ENCODE data around the gene MCC. TPM values are rescaled to one million over a fixed set of nuclear protein-coding genes. Genes with fewer than 3 reads are reported as not detected.

Gene MCC
- polyA plus RNA-seq, 1 donor (not counting 4 experiments of a cell fraction or from before 2014, with no cell fraction given) = 24.6 TPM

DNA sequence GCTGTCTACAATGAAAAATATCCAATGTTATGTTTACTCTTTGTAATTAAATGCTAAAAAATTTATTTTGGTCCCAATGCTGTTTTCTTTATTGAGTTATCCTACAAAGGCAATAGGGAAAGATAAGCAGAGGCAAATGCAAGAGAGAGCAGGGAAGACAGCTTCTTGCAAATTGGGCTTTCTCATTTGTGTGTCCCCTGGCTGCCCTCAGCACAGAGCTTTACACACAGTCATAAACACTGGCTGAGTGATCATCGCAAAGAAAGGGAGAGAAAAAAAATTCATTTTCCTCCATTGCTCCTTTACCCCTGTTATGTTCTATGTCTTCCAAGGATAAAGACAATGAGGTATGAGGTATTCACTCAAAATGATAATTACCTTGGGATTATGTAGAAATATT lies 51.1 kb downstream of the MCC start:
- Histone ChIP-seq H3K9me1 (ENCODE audit: control insufficient read depth, extremely low read depth, insufficient read depth, low read length) (no peaks in the 10 kb centered on the region), H3K79me2 (ENCODE audit: control insufficient read depth, insufficient read depth, low read length) (no peaks in the 10 kb centered on the region), H3K4me3 (ENCODE audit: control insufficient read depth in 2 of 3, extremely low read depth in 1 of 3, insufficient read depth in 2 of 3, low read depth in 1 of 3, low read length in 3 of 3) (no peak overlapping the region), H3K9me3 (ENCODE audit: control insufficient read depth, low read depth, low read length) (no peaks in the 10 kb centered on the region), H4K20me1 (ENCODE audit: control insufficient read depth, extremely low read depth, insufficient read depth, low read length) (no peaks in the 10 kb centered on the region), H3K4me2 (ENCODE audit: control insufficient read depth, extremely low read depth, insufficient read depth, low read depth, low read length) (no peak overlapping the region), H3K27me3 (ENCODE audit: control insufficient read depth, extremely low read depth, insufficient read depth, low read length) (no peaks in the 10 kb centered on the region), H3K27ac (ENCODE audit: control insufficient read depth, insufficient read depth, low read length) (no peak overlapping the region), H3K9ac (ENCODE audit: control insufficient read depth, extremely low read depth, insufficient read depth, low read length) (no peak overlapping the region), H2AFZ (ENCODE audit: control insufficient read depth, low read length) (no peak overlapping the region), H3K36me3 (ENCODE audit: control insufficient read depth in 2 of 2, extremely low read depth in 1 of 2, insufficient read depth in 2 of 2, low read length in 2 of 2) (peaks cover 0 to 5% of the 10 kb centered on the region in 2 experiments), H3K4me1 (ENCODE audit: control insufficient read depth, extremely low read depth, insufficient read depth, low read length) (no peaks in the 10 kb centered on the region)
- TF ChIP-seq, protein P1, sequence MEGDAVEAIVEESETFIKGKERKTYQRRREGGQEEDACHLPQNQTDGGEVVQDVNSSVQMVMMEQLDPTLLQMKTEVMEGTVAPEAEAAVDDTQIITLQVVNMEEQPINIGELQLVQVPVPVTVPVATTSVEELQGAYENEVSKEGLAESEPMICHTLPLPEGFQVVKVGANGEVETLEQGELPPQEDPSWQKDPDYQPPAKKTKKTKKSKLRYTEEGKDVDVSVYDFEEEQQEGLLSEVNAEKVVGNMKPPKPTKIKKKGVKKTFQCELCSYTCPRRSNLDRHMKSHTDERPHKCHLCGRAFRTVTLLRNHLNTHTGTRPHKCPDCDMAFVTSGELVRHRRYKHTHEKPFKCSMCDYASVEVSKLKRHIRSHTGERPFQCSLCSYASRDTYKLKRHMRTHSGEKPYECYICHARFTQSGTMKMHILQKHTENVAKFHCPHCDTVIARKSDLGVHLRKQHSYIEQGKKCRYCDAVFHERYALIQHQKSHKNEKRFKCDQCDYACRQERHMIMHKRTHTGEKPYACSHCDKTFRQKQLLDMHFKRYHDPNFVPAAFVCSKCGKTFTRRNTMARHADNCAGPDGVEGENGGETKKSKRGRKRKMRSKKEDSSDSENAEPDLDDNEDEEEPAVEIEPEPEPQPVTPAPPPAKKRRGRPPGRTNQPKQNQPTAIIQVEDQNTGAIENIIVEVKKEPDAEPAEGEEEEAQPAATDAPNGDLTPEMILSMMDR (optimal IDR thresholded peaks at IDR 0.05 in 1 of 3, IDR thresholded peaks at IDR 0.05 in 1 of 3, conservative IDR thresholded peaks at IDR 0.05 in 1 of 3; ENCODE audit: extremely low read depth in 1 of 3, insufficient read depth in 2 of 3, low read length in 3 of 3) = no peak
- TF ChIP-seq EZH2 (IDR thresholded peaks at IDR 0.05; ENCODE audit: low read length) = no peak
- DNase-seq (ENCODE audit: low read depth, low spot score) (no peak), FAIRE-seq (no peak)
- dilution Hi-C loops (cut with MboI; ENCODE audit: extremely low pct_ligation_motif_present, low sequenced_read_pairs) = no loop called here

DNA sequence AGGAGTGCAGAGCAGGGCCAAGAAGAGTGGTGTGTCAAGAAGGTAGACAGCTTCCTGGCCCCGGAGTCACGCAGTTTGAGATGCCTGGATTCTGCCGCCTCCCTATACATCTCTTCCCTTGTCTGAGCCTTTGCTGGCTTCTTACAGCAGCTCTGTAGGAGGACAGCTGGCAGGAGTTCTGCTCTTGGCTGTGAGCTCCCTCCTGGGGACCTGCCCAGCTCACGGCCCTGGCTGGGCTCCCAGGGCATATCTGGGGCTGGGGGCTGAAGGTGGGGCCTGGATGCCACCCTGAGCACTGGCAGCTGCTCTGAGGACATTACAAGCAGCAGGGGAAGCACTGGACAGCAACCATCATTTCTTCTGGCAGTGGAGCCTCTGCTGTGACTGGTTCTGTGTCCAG lies 52.7 kb downstream of the MCC start:
- Histone ChIP-seq H4K20me1 (ENCODE audit: control insufficient read depth, extremely low read depth, insufficient read depth, low read length) (no peaks in the 10 kb centered on the region), H3K79me2 (ENCODE audit: control insufficient read depth, insufficient read depth, low read length) (no peaks in the 10 kb centered on the region), H3K27me3 (ENCODE audit: control insufficient read depth, extremely low read depth, insufficient read depth, low read length) (no peaks in the 10 kb centered on the region), H3K4me3 (ENCODE audit: control insufficient read depth in 2 of 3, extremely low read depth in 1 of 3, insufficient read depth in 2 of 3, low read depth in 1 of 3, low read length in 3 of 3) (no peak overlapping the region), H3K9me1 (ENCODE audit: control insufficient read depth, extremely low read depth, insufficient read depth, low read length) (no peaks in the 10 kb centered on the region), H2AFZ (ENCODE audit: control insufficient read depth, low read length) (no peak overlapping the region), H3K9me3 (ENCODE audit: control insufficient read depth, low read depth, low read length) (no peaks in the 10 kb centered on the region), H3K4me2 (ENCODE audit: control insufficient read depth, extremely low read depth, insufficient read depth, low read depth, low read length) (no peak overlapping the region), H3K27ac (ENCODE audit: control insufficient read depth, insufficient read depth, low read length) (no peak overlapping the region), H3K9ac (ENCODE audit: control insufficient read depth, extremely low read depth, insufficient read depth, low read length) (no peak overlapping the region), H3K4me1 (ENCODE audit: control insufficient read depth, extremely low read depth, insufficient read depth, low read length) (no peaks in the 10 kb centered on the region), H3K36me3 (ENCODE audit: control insufficient read depth in 2 of 2, extremely low read depth in 1 of 2, insufficient read depth in 2 of 2, low read length in 2 of 2) (peaks cover 0 to 5% of the 10 kb centered on the region in 2 experiments)
- TF ChIP-seq, protein P1 (optimal IDR thresholded peaks at IDR 0.05 in 1 of 3, IDR thresholded peaks at IDR 0.05 in 1 of 3, conservative IDR thresholded peaks at IDR 0.05 in 1 of 3; ENCODE audit: extremely low read depth in 1 of 3, insufficient read depth in 2 of 3, low read length in 3 of 3) = no peak
- no peak for TF ChIP-seq EZH2 (IDR thresholded peaks at IDR 0.05; ENCODE audit: low read length)
- FAIRE-seq (no peak), DNase-seq (ENCODE audit: low read depth, low spot score) (no peak)
- dilution Hi-C loops (cut with MboI; ENCODE audit: extremely low pct_ligation_motif_present, low sequenced_read_pairs) = no loop called here
